A549 (cell line): ENCODE results near the gene DOK7.

Experiments used
- BHLHE40 ChIP-seq: IDR thresholded peaks from 2 replicates; pipeline ENCODE4 v1.6.1; 2012; ENCODE audit warnings: low read depth, low read length, inconsistent platforms
- EP300 ChIP-seq, 2 experiments: fragments of >200 bp; sonication (Bioruptor Twin); formaldehyde crosslinking; IDR thresholded peaks; 2 replicates in 1 of 2; 3 replicates in 1 of 2; pipeline ENCODE4 v1.6.1; 2016 to 2017
- TF ChIP-seq, protein P1 (sequence below): fragments of 200-600 bp; sonication (generic); IDR thresholded peaks from 2 replicates; pipeline ENCODE4 v1.6.1; 2016; ENCODE audit warnings: antibody characterized with exemption, mild to moderate bottlenecking, moderate library complexity

GRCh38 chr4:3446631-3447320 lies 16.3 kb upstream of the DOK7 start:
- TF ChIP-seq EP300 (IDR thresholded peaks at IDR 0.05) (no peak), BHLHE40 (no peak)
- TF ChIP-seq, protein P1, sequence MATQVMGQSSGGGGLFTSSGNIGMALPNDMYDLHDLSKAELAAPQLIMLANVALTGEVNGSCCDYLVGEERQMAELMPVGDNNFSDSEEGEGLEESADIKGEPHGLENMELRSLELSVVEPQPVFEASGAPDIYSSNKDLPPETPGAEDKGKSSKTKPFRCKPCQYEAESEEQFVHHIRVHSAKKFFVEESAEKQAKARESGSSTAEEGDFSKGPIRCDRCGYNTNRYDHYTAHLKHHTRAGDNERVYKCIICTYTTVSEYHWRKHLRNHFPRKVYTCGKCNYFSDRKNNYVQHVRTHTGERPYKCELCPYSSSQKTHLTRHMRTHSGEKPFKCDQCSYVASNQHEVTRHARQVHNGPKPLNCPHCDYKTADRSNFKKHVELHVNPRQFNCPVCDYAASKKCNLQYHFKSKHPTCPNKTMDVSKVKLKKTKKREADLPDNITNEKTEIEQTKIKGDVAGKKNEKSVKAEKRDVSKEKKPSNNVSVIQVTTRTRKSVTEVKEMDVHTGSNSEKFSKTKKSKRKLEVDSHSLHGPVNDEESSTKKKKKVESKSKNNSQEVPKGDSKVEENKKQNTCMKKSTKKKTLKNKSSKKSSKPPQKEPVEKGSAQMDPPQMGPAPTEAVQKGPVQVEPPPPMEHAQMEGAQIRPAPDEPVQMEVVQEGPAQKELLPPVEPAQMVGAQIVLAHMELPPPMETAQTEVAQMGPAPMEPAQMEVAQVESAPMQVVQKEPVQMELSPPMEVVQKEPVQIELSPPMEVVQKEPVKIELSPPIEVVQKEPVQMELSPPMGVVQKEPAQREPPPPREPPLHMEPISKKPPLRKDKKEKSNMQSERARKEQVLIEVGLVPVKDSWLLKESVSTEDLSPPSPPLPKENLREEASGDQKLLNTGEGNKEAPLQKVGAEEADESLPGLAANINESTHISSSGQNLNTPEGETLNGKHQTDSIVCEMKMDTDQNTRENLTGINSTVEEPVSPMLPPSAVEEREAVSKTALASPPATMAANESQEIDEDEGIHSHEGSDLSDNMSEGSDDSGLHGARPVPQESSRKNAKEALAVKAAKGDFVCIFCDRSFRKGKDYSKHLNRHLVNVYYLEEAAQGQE, result no peak
